K562 (cell line): Measurements from ENCODE around the gene ZNF860. TPM values are rescaled to one million over a fixed set of nuclear protein-coding genes. Genes with fewer than 3 reads are reported as not detected.

ENCODE experiments used
- ATAC-seq: fragments of 200-7000 bp; cut with Tn5 transposase; 3 replicates; pipeline ENCODE4 v1.9.1; 2020; ENCODE audit warnings: moderate library complexity
- BruUV-seq: library from RNA; stranded (reverse); fragments of 400-500 nt; replicated peaks from 2 replicates; lab custom pipeline; 2021; lab: Mats Ljungman, UMichigan
- CTCF ChIA-PET: fragments of 300-600 bp; formaldehyde crosslinking; extraction: SDS; loops from one replicate; lab custom pipeline; 2021; ENCODE audit warnings: low intra/inter-chr PET ratio; lab: Yijun Ruan, JAX
- POLR2A ChIA-PET: fragments of 300-600, 350-650 bp; sonication (Branson Sonifier 250); formaldehyde crosslinking; extraction: SDS; loops from one replicate; lab custom pipeline; 2021; ENCODE audit warnings: antibody characterized with exemption, inconsistent platforms; lab: Yijun Ruan, JAX
- DNase-seq, 4 experiments: peaks; one replicate each; pipeline versions ENCODE4 v3.0.0 to v3.0.0-alpha.2; 2011 to 2018; ENCODE audit warnings: low spot score in 3 of 4, mixed read lengths in 3 of 4; ENCODE audit errors: extremely low read depth in 1 of 4
- FAIRE-seq: peaks from 2 replicates; lab custom pipeline; 2011; peaks lifted over from hg19 to GRCh38; lab: Jason Lieb, UNC
- H2AFZ ChIP-seq: 2 replicates; pipeline ENCODE4 v1.6.0; 2011; ENCODE audit warnings: low read depth, low read length, control low read depth, inconsistent platforms
- H3K27ac ChIP-seq: fragments of 200-600 bp; 3 replicates; pipeline ENCODE4 v1.8.0; 2011; ENCODE audit warnings: low read depth, mild to moderate bottlenecking, control low read depth, inconsistent platforms, low read length, moderate library complexity, mixed read lengths; ENCODE audit errors: extremely low read depth
- H3K27me3 ChIP-seq, 2 experiments: fragments of 300-600 bp in 1 of 2; 2 replicates in 1 of 2; 3 replicates in 1 of 2; pipeline versions ENCODE4 v1.6.0 to v1.8.0; 2011; ENCODE audit warnings: inconsistent platforms in 2 of 2, low read length in 2 of 2, mild to moderate bottlenecking in 1 of 2, mixed read lengths in 1 of 2, moderate library complexity in 1 of 2; ENCODE audit not compliant: control insufficient read depth in 2 of 2, insufficient read depth in 2 of 2
- H3K36me3 ChIP-seq: fragments of 300-600 bp; 3 replicates; pipeline ENCODE4 v1.8.0; 2011; ENCODE audit warnings: mild to moderate bottlenecking, low read length, inconsistent platforms; ENCODE audit not compliant: control insufficient read depth, insufficient read depth
- H3K4me1 ChIP-seq, 2 experiments: fragments of 200-600 bp in 1 of 2; replicated peaks in 1 of 2; 2 replicates in 1 of 2; 3 replicates in 1 of 2; pipeline versions ENCODE4 v1.5.1 to v1.8.0; 2011; ENCODE audit warnings: inconsistent platforms in 2 of 2, low read length in 2 of 2, mild to moderate bottlenecking in 1 of 2, mixed read lengths in 1 of 2, moderate library complexity in 1 of 2; ENCODE audit not compliant: control insufficient read depth in 2 of 2, insufficient read depth in 2 of 2
- H3K4me2 ChIP-seq: 2 replicates; pipeline ENCODE4 v1.6.1; 2011; ENCODE audit warnings: low read length, control low read depth, inconsistent platforms, mixed read lengths; ENCODE audit not compliant: insufficient read depth
- H3K4me3 ChIP-seq: fragments of 200-600 bp; sonication (generic), shearing (Covaris generic); 2 replicates; pipeline ENCODE4 v1.5.1; 2016; ENCODE audit warnings: control low read depth, inconsistent platforms
- H3K79me2 ChIP-seq: fragments of 200-600 bp; 3 replicates; pipeline ENCODE4 v1.8.0; 2011; ENCODE audit warnings: low read length, inconsistent platforms; ENCODE audit not compliant: control insufficient read depth, insufficient read depth
- H3K9ac ChIP-seq, 2 experiments: 2 replicates each; pipeline versions ENCODE4 v1.6.0 to v1.6.1; 2011; ENCODE audit warnings: low read depth in 2 of 2, low read length in 2 of 2, control low read depth in 1 of 2, inconsistent platforms in 1 of 2, mild to moderate bottlenecking in 1 of 2, mixed read lengths in 1 of 2; ENCODE audit not compliant: insufficient read depth in 1 of 2
- H3K9me1 ChIP-seq: one replicate; pipeline ENCODE4 v1.6.0; 2011; ENCODE audit warnings: inconsistent platforms, mild to moderate bottlenecking, low read length, moderate library complexity; ENCODE audit not compliant: control insufficient read depth, insufficient read depth
- H3K9me3 ChIP-seq: replicated peaks from 2 replicates; pipeline ENCODE4 v1.5.1; 2011; ENCODE audit warnings: low read depth, low read length, inconsistent platforms; ENCODE audit not compliant: control insufficient read depth, insufficient read depth
- H4K20me1 ChIP-seq: replicated peaks from 2 replicates; pipeline ENCODE4 v1.6.1; 2011; ENCODE audit warnings: low read length, inconsistent platforms, mixed read lengths; ENCODE audit not compliant: control insufficient read depth, insufficient read depth
- DACH1 ChIP-seq: fragments of 450-650 bp; IDR thresholded peaks from 2 replicates; pipeline ENCODE4 v1.6.1; 2018; ENCODE audit not compliant: partially characterized antibody
- HNRNPLL ChIP-seq: fragments of 200-400 bp; formaldehyde crosslinking; IDR thresholded peaks from 2 replicates; pipeline ENCODE4 v1.6.1; 2017; ENCODE audit warnings: low read length, low read depth, mild to moderate bottlenecking; ENCODE audit not compliant: poor library complexity, severe bottlenecking
- ILF3 ChIP-seq: fragments of 450-650 bp; IDR thresholded peaks from 2 replicates; pipeline ENCODE4 v1.6.1; 2018; ENCODE audit warnings: antibody characterized with exemption, mild to moderate bottlenecking, moderate library complexity, borderline replicate concordance
- KLF1 ChIP-seq: fragments of 450-650 bp; IDR thresholded peaks from 2 replicates; pipeline ENCODE4 v1.6.1; 2016; ENCODE audit warnings: missing genetic modification characterization, missing compliant biosample characterization
- PTBP1 ChIP-seq: fragments of 200-400 bp; formaldehyde crosslinking; IDR thresholded peaks from 2 replicates; pipeline ENCODE4 v1.6.1; 2017; ENCODE audit warnings: low read depth, low read length
- SMC3 ChIP-seq: conservative IDR thresholded peaks from 2 replicates; pipeline ENCODE4 v1.6.1; 2011; ENCODE audit warnings: low read depth, low read length, improper control_type of control experiment; ENCODE audit not compliant: insufficient read depth
- ZC3H8 ChIP-seq: fragments of 450-650 bp; IDR thresholded peaks from 2 replicates; pipeline ENCODE4 v1.6.1; 2017
- ZNF324 ChIP-seq: fragments of 250-450 bp; sonication (Bioruptor Pico); IDR thresholded peaks from 2 replicates; pipeline ENCODE4 v1.4.0; 2020; ENCODE audit warnings: mild to moderate bottlenecking
- WGBS: fragments of 100-300 bp; shearing (Covaris generic); methylation state at CpG from one replicate; pipeline ENCODE4 v1.1.6; 2016; ENCODE audit warnings: low coverage, mixed read lengths; ENCODE audit not compliant: insufficient coverage; ENCODE audit errors: missing lambda C conversion rate; 5-methylcytosine and 5-hydroxymethylcytosine counted together
- in situ Hi-C: fragments of 300-500 bp; cut with MboI; formaldehyde crosslinking; loops from 4 replicates; pipeline ENCODE4 v1.15.0; 2018; ENCODE audit warnings: inconsistent platforms, mixed read lengths
- intact Hi-C: fragments of 100-400 bp; cut with micrococcal nuclease; formaldehyde crosslinking; loops from 2 replicates; pipeline ENCODE4 v1.14.2; 2022
- polyA plus RNA-seq, 8 experiments: library from polyadenylated mRNA; depleted of rRNA in 4 of 8; stranded (reverse) in 5 of 8; unstranded in 3 of 8; fragments of >200 nt; fragmentation: Nextera tagmentation in 2 of 8; fragmentation: Illumina TruSeq in 1 of 8; extraction: Ambion mirVana in 2 of 8; extraction: Trizol in 1 of 8; gene quantifications; 2 replicates each; pipeline versions ENCODE4 v1.2.1 to v1.2.3, GENCODE V29; 2011 to 2014; ENCODE audit warnings: inconsistent platforms in 1 of 8, missing spikeins in 1 of 8
- total RNA-seq, 7 experiments: library from RNA; depleted of rRNA in 6 of 7; stranded (reverse); fragments of >200 nt in 6 of 7; fragmentation: Illumina TruSeq in 2 of 7; extraction: Trizol in 2 of 7; gene quantifications; 2 replicates each; pipeline versions ENCODE4 v1.2.1 to v1.2.3, GENCODE V29; 2011 to 2021; ENCODE audit warnings: low replicate concordance in 1 of 7
- TF ChIP-seq, protein P1 (sequence below): IDR thresholded peaks from 3 replicates; pipeline ENCODE4 v1.6.1; 2011; ENCODE audit warnings: borderline replicate concordance, mild to moderate bottlenecking, moderate library complexity; ENCODE audit not compliant: insufficient read length; ENCODE audit errors: extremely low read depth
- TF ChIP-seq, protein P2 (sequence below): sonication (generic); formaldehyde crosslinking; IDR thresholded peaks from 2 replicates; pipeline ENCODE4 v1.8.0; 2023; ENCODE audit warnings: mild to moderate bottlenecking, missing genetic modification reagents
- TF ChIP-seq, protein P3 (sequence below): fragments of 250-450 bp; sonication (Bioruptor Pico); IDR thresholded peaks from 2 replicates; pipeline ENCODE4 v1.5.0; 2021; ENCODE audit warnings: mild to moderate bottlenecking, borderline replicate concordance
- TF ChIP-seq, protein P4 (sequence below): sonication (generic); formaldehyde crosslinking; IDR thresholded peaks from 2 replicates; pipeline ENCODE4 v1.8.0; 2022; ENCODE audit warnings: missing genetic modification reagents, mild to moderate bottlenecking, moderate library complexity, borderline replicate concordance
- TF ChIP-seq, protein P5 (sequence below): fragments of 250-450 bp; sonication (Bioruptor Pico); IDR thresholded peaks from 2 replicates; pipeline ENCODE4 v1.5.0; 2021
- TF ChIP-seq, protein P6 (sequence below): fragments of 250-450 bp; sonication (Bioruptor Pico); IDR thresholded peaks from 2 replicates; pipeline ENCODE4 v1.9.0; 2021; ENCODE audit warnings: mild to moderate bottlenecking

The ZNF860 gene
- total and polyA plus RNA-seq, 9 of the 15 experiments (the other 6 are each of a cell fraction or from before 2014, with no cell fraction given) = not detected

DNA sequence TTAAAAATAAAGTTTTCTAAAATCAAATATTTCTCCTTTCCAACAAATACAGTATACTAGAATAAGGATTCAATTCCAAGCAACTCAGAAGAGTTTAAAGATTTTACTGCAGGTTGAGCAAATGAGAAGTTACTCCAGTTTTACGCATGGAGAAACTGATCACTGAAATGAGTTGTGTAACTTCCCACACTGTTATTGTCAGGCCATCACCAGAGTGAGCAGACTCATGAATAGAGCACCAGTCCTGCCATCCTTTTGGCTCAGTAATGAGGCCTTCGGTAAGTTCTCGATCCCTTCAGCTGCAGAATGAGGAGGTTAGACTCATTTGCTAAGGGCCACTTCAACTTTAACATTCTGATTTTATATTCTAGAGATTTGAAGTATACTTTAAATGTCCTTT is 48.6 kb upstream of the ZNF860 start:
- Histone ChIP-seq H3K27me3 (no peaks in the 10 kb centered on the region), H2AFZ (no peak overlapping the region), H3K4me1 (no peaks in the 10 kb centered on the region), H3K36me3 (no peaks in the 10 kb centered on the region), H4K20me1 (no peaks in the 10 kb centered on the region), H3K79me2 (no peaks in the 10 kb centered on the region), H3K4me3 (no peak overlapping the region), H3K4me2 (no peak overlapping the region), H3K9me1 (no peaks in the 10 kb centered on the region), H3K9me3 (no peaks in the 10 kb centered on the region), H3K27ac (no peak overlapping the region), H3K9ac (no peak overlapping the region)
- intact Hi-C loops (no loop called here), in situ Hi-C loops (no loop called here)
- ChIA-PET POLR2A (interaction anchor here (0.7 kb wide), 1 partner anchor 16 kb away, joined by 3 read pairs; no protein-coding TSS in a partner anchor), CTCF (no interaction called here)
- ATAC-seq (no peak), FAIRE-seq (no peak), DNase-seq (no peak)
- BruUV-seq = no TSS peak
- WGBS = 0% methylated on average over 3 of the region's 3 CpGs
- TF ChIP-seq, protein P1, sequence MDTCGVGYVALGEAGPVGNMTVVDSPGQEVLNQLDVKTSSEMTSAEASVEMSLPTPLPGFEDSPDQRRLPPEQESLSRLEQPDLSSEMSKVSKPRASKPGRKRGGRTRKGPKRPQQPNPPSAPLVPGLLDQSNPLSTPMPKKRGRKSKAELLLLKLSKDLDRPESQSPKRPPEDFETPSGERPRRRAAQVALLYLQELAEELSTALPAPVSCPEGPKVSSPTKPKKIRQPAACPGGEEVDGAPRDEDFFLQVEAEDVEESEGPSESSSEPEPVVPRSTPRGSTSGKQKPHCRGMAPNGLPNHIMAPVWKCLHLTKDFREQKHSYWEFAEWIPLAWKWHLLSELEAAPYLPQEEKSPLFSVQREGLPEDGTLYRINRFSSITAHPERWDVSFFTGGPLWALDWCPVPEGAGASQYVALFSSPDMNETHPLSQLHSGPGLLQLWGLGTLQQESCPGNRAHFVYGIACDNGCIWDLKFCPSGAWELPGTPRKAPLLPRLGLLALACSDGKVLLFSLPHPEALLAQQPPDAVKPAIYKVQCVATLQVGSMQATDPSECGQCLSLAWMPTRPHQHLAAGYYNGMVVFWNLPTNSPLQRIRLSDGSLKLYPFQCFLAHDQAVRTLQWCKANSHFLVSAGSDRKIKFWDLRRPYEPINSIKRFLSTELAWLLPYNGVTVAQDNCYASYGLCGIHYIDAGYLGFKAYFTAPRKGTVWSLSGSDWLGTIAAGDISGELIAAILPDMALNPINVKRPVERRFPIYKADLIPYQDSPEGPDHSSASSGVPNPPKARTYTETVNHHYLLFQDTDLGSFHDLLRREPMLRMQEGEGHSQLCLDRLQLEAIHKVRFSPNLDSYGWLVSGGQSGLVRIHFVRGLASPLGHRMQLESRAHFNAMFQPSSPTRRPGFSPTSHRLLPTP = no peak
- TF ChIP-seq HNRNPLL (no peak), ILF3 (no peak), KLF1 (tag) (no peak), ZNF324 (CRISPR knock-in tag) (no peak), PTBP1 (no peak), DACH1 (no peak), ZC3H8 (no peak), SMC3 (no peak)
- TF ChIP-seq, protein P2, sequence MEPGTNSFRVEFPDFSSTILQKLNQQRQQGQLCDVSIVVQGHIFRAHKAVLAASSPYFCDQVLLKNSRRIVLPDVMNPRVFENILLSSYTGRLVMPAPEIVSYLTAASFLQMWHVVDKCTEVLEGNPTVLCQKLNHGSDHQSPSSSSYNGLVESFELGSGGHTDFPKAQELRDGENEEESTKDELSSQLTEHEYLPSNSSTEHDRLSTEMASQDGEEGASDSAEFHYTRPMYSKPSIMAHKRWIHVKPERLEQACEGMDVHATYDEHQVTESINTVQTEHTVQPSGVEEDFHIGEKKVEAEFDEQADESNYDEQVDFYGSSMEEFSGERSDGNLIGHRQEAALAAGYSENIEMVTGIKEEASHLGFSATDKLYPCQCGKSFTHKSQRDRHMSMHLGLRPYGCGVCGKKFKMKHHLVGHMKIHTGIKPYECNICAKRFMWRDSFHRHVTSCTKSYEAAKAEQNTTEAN (CRISPR knock-in tag) = no peak
- TF ChIP-seq, protein P3, sequence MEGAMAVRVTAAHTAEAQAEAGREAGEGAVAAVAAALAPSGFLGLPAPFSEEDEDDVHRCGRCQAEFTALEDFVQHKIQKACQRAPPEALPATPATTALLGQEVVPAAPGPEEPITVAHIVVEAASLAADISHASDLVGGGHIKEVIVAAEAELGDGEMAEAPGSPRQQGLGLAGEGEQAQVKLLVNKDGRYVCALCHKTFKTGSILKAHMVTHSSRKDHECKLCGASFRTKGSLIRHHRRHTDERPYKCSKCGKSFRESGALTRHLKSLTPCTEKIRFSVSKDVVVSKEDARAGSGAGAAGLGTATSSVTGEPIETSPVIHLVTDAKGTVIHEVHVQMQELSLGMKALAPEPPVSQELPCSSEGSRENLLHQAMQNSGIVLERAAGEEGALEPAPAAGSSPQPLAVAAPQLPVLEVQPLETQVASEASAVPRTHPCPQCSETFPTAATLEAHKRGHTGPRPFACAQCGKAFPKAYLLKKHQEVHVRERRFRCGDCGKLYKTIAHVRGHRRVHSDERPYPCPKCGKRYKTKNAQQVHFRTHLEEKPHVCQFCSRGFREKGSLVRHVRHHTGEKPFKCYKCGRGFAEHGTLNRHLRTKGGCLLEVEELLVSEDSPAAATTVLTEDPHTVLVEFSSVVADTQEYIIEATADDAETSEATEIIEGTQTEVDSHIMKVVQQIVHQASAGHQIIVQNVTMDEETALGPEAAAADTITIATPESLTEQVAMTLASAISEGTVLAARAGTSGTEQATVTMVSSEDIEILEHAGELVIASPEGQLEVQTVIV (CRISPR knock-in tag) = no peak
- TF ChIP-seq, protein P4, sequence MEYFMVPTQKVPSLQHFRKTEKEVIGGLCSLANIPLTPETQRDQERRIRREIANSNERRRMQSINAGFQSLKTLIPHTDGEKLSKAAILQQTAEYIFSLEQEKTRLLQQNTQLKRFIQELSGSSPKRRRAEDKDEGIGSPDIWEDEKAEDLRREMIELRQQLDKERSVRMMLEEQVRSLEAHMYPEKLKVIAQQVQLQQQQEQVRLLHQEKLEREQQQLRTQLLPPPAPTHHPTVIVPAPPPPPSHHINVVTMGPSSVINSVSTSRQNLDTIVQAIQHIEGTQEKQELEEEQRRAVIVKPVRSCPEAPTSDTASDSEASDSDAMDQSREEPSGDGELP = no peak
- TF ChIP-seq, protein P5, sequence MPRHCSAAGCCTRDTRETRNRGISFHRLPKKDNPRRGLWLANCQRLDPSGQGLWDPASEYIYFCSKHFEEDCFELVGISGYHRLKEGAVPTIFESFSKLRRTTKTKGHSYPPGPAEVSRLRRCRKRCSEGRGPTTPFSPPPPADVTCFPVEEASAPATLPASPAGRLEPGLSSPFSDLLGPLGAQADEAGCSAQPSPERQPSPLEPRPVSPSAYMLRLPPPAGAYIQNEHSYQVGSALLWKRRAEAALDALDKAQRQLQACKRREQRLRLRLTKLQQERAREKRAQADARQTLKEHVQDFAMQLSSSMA = no peak
- TF ChIP-seq, protein P6, sequence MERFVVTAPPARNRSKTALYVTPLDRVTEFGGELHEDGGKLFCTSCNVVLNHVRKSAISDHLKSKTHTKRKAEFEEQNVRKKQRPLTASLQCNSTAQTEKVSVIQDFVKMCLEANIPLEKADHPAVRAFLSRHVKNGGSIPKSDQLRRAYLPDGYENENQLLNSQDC (CRISPR knock-in tag) = no peak
